Activated CD4-positive, alpha-beta T cell treated with anti-CD3 and anti-CD28 coated beads, Interleukin-2, amount 10 ng/mL, durations not matched to agents 24 days and 14 days (primary cell): ENCODE data around the gene LATS2. TPM values are rescaled to one million over a fixed set of nuclear protein-coding genes. Genes with fewer than 3 reads are reported as not detected.

ENCODE experiments used
- DNase-seq: peaks from one replicate; pipeline ENCODE4 v3.0.0; 2022
- H3K27ac Mint-ChIP-seq: one replicate; pipeline ENCODE4 v1.8.0; 2022; ENCODE audit warnings: mild to moderate bottlenecking, mixed read lengths
- H3K27me3 Mint-ChIP-seq: one replicate; pipeline ENCODE4 v1.8.0; 2022; ENCODE audit warnings: mixed read lengths
- H3K36me3 Mint-ChIP-seq: one replicate; pipeline ENCODE4 v1.8.0; 2022; ENCODE audit warnings: low read depth, mild to moderate bottlenecking, mixed read lengths
- H3K4me1 Mint-ChIP-seq: one replicate; pipeline ENCODE4 v1.8.0; 2021; ENCODE audit warnings: mixed read lengths
- H3K4me3 Mint-ChIP-seq: one replicate; pipeline ENCODE4 v1.8.0; 2022; ENCODE audit warnings: mild to moderate bottlenecking, moderate library complexity, mixed read lengths
- H3K9me3 Mint-ChIP-seq: one replicate; pipeline ENCODE4 v1.8.0; 2021; ENCODE audit warnings: mixed read lengths
- intact Hi-C: fragments of 100-400 bp; cut with micrococcal nuclease; formaldehyde crosslinking; loops from one replicate; pipeline ENCODE4 v1.15.1; 2023
- total RNA-seq: library from RNA; stranded (reverse); gene quantifications from 2 replicates; pipeline ENCODE4 v1.2.3, GENCODE V29; 2022

The LATS2 gene
- total RNA-seq, 1 donor from 2014 or later, result 1.7 TPM

DNA sequence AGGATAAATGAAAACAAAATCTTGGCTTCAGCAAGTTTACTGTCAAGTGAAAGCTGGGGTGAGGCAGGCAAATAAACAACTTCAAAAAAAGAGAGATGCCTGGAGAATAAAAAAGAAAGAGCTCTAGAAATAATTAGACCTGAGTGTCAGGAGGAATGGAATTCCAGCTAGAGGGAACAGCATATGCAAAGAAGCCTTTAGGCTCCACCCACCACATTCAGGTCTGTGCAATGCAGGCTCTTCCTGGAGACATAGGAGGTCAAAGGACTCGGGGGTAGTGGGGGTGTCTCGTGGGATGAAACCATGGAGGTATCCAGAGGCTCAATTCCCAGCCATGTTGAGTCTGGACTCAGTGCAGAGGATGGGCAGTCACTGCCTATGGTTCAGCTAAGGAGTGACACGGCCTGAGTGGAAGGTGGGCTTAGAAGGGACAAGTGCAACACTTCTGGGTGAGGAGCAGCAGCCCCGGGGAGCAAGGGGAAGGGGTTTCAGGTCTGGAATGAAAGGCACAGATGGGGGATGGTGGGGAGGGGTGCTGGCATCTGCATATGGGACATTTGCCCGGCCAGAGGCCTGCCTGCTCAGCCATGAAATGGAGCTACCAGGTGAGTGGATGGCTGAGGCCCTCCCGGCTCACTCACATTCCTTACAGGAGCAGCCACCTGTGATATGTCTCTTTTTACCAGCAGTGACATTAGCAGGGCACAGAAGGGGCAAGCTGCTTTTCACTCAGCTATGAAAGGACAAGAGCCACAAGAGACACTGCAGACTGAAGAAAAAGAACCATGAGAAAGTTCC lies 12.3 kb downstream of the LATS2 start:
- DNase-seq, result no peak
- Mint-ChIP-seq H3K27me3 (peaks cover 11% of the 10 kb centered on the region), H3K9me3 (no peaks in the 10 kb centered on the region), H3K4me3 (no peak overlapping the region), H3K4me1 (peaks cover 8% of the 10 kb centered on the region), H3K36me3 (no peaks in the 10 kb centered on the region), H3K27ac (no peak overlapping the region)
- intact Hi-C loops, result no loop called here

GRCh38 chr13:21047591-21048282 lies 13.6 kb downstream of the LATS2 start:
- Mint-ChIP-seq H3K4me3 (no peak overlapping the region), H3K9me3 (no peaks in the 10 kb centered on the region), H3K27me3 (peaks cover 9% of the 10 kb centered on the region), H3K27ac (no peak overlapping the region), H3K4me1 (peaks cover 4% of the 10 kb centered on the region), H3K36me3 (no peaks in the 10 kb centered on the region)
- intact Hi-C loops, result no loop called here
- DNase-seq, result no peak

DNA sequence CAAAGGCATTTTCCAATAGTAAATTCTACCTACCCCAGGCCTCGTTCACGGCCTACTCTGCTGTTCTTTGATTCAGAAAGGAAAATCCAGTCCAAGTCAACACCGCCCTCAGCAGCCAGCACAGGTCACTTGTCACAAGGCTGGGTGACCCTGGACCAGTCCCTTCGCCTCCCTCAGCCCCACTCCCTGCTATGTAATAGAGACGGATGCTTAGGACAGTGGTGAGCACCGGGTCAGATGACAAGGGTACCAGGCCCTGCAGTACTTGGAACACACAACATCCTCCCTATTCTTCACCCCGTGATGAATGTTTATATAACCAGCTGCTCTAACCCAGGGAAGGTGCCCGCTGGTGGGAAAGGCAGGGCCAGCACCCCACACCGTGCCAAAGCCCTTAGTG lies 14.3 kb downstream of the LATS2 start:
- Mint-ChIP-seq H3K4me3 (no peak overlapping the region), H3K36me3 (no peaks in the 10 kb centered on the region), H3K27me3 (peaks cover 9% of the 10 kb centered on the region), H3K27ac (no peak overlapping the region), H3K4me1 (peaks cover 4% of the 10 kb centered on the region), H3K9me3 (no peaks in the 10 kb centered on the region)
- DNase-seq, result no peak
- intact Hi-C loops, result no loop called here

DNA sequence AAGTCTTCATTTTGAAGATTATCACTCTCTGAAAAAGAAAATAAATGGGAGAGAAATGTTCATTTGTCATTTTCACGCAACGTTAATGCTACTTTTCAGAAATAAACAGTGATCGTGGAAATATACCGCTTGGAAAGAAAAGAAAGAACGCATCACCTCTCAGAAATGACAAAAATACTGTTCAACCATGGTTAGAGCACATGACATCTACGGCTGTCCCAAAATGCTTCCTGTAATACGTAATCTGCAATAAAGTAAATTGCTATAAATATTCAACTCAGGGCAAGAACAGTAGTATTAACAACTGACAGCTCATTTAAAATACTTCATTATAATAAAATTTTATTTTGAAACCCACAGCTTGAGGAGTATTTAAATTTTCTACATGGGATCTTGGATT lies 15.2 kb downstream of the LATS2 start:
- no peaks in the 10 kb centered on the region for H3K9me3 Mint-ChIP-seq
- DNase-seq, result no peak
- no peaks in the 10 kb centered on the region for H3K36me3 Mint-ChIP-seq
- H3K4me1 Mint-ChIP-seq, result peaks cover 4% of the 10 kb centered on the region
- H3K27ac Mint-ChIP-seq, result no peak overlapping the region
- no peak overlapping the region for H3K4me3 Mint-ChIP-seq
- intact Hi-C loops, result no loop called here
- peaks cover 6% of the 10 kb centered on the region for H3K27me3 Mint-ChIP-seq

DNA sequence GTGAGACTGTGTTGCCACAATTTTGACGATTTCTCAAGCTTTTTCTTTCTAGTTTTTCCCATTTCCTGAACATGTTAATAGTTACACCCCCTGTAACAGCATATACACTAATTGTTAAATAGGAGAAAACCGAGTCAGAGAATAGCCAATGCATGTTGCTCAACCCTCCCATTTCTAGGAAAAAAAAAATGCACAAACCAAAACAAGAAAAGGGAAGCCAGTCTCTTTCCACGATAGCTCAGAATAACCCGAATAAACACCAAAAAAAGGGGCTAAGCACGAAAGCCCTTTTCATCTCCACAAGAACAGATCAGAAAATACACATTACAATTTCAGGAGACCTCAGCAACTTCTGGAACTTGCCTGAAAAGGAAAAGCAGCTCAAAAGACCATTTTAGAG lies 16.3 kb downstream of the LATS2 start:
- no peaks in the 10 kb centered on the region for H3K9me3 Mint-ChIP-seq
- H3K4me3 Mint-ChIP-seq, result no peak overlapping the region
- DNase-seq, result no peak
- H3K36me3 Mint-ChIP-seq, result no peaks in the 10 kb centered on the region
- H3K27me3 Mint-ChIP-seq, result peaks cover 5% of the 10 kb centered on the region
- intact Hi-C loops, result no loop called here
- no peak overlapping the region for H3K27ac Mint-ChIP-seq
- H3K4me1 Mint-ChIP-seq, result peaks cover 4% of the 10 kb centered on the region

DNA sequence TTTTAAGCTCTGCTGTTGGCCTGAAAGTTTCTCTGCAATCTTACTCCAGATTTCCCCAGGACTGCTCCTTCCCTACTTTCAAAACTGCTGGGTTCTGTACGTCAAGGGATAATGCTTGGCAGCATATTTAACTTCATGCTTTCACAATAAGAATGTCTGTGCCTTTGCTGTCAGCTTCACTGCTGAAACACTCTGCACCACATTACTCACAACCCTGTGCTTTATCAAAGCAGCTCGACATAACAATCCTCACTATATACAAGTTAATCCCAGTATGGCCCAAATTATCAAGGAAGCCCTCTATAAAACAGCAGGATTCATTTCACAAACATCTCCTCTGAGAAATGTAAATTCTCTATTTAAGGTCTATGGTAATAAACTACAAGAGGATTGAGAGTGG lies 17.5 kb downstream of the LATS2 start:
- Mint-ChIP-seq H3K27me3 (peaks cover 5% of the 10 kb centered on the region), H3K36me3 (no peaks in the 10 kb centered on the region), H3K4me3 (no peak overlapping the region), H3K27ac (no peak overlapping the region), H3K4me1 (peaks cover 10% of the 10 kb centered on the region), H3K9me3 (no peaks in the 10 kb centered on the region)
- DNase-seq, result no peak
- intact Hi-C loops, result no loop called here

- no peak for DNase-seq
- Mint-ChIP-seq H3K36me3 (no peaks in the 10 kb centered on the region), H3K4me1 (peaks cover 11% of the 10 kb centered on the region), H3K4me3 (no peak overlapping the region), H3K27me3 (peaks cover 4% of the 10 kb centered on the region), H3K9me3 (no peaks in the 10 kb centered on the region), H3K27ac (no peak overlapping the region)
- intact Hi-C loops, result no loop called here
Observed at GRCh38 chr13:21040120-21040826, 21.1 kb downstream of the LATS2 start.

DNA sequence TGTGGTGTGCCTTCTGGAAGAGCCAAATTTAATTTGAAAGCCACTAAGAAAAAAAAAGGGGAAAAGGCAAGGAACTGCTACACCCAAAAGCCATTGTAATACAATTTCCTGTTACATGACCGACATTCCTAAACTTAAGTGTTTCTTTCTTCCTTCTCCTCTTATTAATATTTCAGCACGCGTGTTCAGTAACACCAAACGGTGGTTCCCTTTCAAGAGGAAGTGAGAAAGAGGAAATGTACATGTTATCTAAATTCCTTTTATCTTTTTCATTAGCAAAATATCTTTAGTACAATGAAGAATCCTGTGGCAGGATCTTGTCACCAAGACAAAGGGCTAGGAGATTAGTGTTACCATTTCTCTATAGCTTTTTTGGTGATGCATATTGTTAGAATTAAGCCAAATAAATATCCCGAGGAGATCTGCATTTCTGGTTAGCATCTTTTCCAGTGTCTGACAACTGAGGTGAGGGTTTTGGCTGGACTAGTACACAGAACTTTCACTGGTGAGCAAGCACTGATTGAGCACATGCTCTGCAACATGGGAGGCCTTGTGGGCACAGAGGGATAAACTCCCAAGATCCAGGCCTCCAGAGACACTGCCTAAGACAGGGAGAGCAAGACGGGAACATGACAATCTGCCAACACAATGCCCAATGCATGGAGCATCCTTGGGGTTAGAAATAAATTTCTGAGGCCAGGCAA lies 22.1 kb downstream of the LATS2 start:
- DNase-seq, result no peak
- Mint-ChIP-seq H3K36me3 (no peaks in the 10 kb centered on the region), H3K4me1 (peaks cover 7% of the 10 kb centered on the region), H3K9me3 (no peaks in the 10 kb centered on the region), H3K4me3 (no peak overlapping the region), H3K27me3 (no peaks in the 10 kb centered on the region), H3K27ac (no peak overlapping the region)
- intact Hi-C loops, result no loop called here

- no peak for DNase-seq
- Mint-ChIP-seq H3K4me1 (peaks cover 13% of the 10 kb centered on the region), H3K9me3 (no peaks in the 10 kb centered on the region), H3K4me3 (no peak overlapping the region), H3K27ac (no peak overlapping the region), H3K36me3 (no peaks in the 10 kb centered on the region), H3K27me3 (no peaks in the 10 kb centered on the region)
- intact Hi-C loops, result no loop called here
Observed at GRCh38 chr13:21037656-21038055, 23.7 kb downstream of the LATS2 start.

DNA sequence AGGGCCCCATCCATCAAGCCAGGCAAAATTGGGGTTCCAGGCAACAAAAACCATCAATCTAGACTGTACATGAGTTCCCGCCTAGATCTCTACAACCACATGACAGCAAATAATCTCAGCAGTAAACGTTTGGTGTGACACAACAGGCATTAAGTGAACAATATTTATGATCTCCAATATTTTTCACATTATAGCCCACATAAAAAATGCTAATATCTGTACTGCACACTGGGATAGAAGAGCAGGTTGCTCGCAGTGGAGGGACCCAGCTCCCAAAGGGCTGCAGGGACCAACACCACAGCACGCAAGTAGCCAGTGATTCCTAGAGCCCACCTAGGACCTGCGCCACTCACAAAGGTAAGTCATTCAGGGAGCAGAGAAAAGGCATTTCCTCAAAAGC lies 25.9 kb downstream of the LATS2 start:
- intact Hi-C loops, result no loop called here
- H3K9me3 Mint-ChIP-seq, result no peaks in the 10 kb centered on the region
- H3K27me3 Mint-ChIP-seq, result no peaks in the 10 kb centered on the region
- H3K4me3 Mint-ChIP-seq, result no peak overlapping the region
- H3K4me1 Mint-ChIP-seq, result peaks cover 16% of the 10 kb centered on the region
- H3K27ac Mint-ChIP-seq, result no peak overlapping the region
- DNase-seq, result no peak
- no peaks in the 10 kb centered on the region for H3K36me3 Mint-ChIP-seq

DNA sequence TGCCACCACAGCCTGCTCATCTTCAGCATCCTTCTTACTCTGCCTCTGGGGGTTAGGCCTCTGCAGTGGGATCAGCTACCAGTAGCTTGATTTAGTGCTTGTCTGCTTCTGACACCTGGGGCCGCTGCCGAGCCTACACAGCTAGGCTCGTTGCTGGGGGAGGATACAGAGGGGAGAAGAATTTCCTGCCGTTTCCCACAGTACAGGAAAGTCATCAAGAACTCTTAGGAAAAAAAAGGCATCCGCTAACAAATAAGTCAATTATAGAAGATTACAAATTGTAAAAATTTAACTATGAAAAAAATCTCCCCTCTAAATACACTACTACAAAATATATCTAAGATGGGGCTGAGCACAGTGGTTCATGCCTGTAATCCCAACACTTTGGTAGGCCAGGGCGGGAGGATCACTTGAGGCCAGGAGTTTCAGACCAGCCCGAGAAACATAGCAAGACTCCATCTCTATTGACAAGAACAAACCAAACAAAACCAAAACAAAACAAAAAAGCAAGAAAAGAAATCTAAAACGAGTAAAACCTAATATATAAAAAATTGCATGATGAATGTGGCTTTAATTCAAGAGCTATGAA lies 26.7 kb downstream of the LATS2 start:
- peaks cover 16% of the 10 kb centered on the region for H3K4me1 Mint-ChIP-seq
- intact Hi-C loops, result no loop called here
- H3K4me3 Mint-ChIP-seq, result no peak overlapping the region
- H3K9me3 Mint-ChIP-seq, result no peaks in the 10 kb centered on the region
- no peak for DNase-seq
- H3K27ac Mint-ChIP-seq, result no peak overlapping the region
- no peaks in the 10 kb centered on the region for H3K27me3 Mint-ChIP-seq
- no peaks in the 10 kb centered on the region for H3K36me3 Mint-ChIP-seq

DNA sequence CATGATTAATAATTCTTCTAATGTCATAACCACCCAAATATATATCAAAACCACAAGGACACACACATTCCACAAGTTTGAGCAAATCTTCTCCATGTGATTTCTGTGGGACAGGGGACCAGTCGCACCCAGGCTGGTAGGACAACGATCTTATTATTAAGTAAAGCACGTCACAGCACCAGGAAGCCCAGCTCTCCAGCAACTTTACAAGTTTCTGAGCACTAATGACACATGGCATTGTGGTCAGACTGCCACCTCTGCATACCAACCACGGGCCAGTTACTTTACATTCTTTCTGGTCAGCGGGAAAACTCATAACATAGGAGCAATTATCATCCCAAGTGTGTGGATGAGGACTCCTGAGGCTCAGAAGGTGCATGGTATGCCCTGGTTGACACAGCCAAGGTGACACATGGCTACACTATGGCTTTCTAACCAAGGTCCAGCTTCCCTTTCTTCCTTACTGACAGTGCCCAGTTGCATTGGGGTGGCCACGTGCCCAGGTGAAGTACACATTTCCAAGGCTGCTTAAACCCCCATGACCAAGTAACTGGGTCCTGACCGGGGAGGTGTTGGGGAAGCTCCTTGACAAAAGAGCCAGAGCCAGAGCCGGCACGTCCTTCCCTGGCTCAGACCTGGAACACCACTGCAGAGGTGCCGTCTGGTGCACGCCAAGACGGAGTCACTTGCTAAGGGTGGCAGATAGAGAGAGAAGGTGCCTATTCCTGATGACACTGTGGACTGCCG lies 27.4 kb downstream of the LATS2 start:
- Mint-ChIP-seq H3K36me3 (no peaks in the 10 kb centered on the region), H3K4me1 (peaks cover 12% of the 10 kb centered on the region), H3K27ac (no peak overlapping the region), H3K27me3 (no peaks in the 10 kb centered on the region), H3K9me3 (no peaks in the 10 kb centered on the region), H3K4me3 (no peak overlapping the region)
- DNase-seq, result no peak
- intact Hi-C loops, result no loop called here

GRCh38 chr13:21033212-21033840 lies 28.1 kb downstream of the LATS2 start:
- Mint-ChIP-seq H3K27me3 (no peaks in the 10 kb centered on the region), H3K27ac (no peak overlapping the region), H3K4me1 (peaks cover 9% of the 10 kb centered on the region), H3K4me3 (no peak overlapping the region), H3K9me3 (no peaks in the 10 kb centered on the region), H3K36me3 (no peaks in the 10 kb centered on the region)
- no peak for DNase-seq
- intact Hi-C loops, result no loop called here
